Myocyte (in vitro differentiated cells): ENCODE results near the gene SLC12A5. TPM values are rescaled to one million over a fixed set of nuclear protein-coding genes. Genes with fewer than 3 reads are reported as not detected.
"Not testable (repeated sequence)": the region's sequence is repeated elsewhere in the genome, so short reads cannot be mapped to it uniquely, and the experiment has no call there.

Source experiments
- DNase-seq: peaks from one replicate; pipeline ENCODE4 v3.0.0-alpha.2; 2012; ENCODE audit warnings: low read depth
- total RNA-seq: library from RNA; depleted of rRNA; stranded (reverse); fragments of >200 nt; gene quantifications from 2 replicates; pipeline ENCODE4 v1.2.3, GENCODE V29; 2014

Gene SLC12A5
- total RNA-seq, 1 donor from 2014 or later, result not detected

DNA sequence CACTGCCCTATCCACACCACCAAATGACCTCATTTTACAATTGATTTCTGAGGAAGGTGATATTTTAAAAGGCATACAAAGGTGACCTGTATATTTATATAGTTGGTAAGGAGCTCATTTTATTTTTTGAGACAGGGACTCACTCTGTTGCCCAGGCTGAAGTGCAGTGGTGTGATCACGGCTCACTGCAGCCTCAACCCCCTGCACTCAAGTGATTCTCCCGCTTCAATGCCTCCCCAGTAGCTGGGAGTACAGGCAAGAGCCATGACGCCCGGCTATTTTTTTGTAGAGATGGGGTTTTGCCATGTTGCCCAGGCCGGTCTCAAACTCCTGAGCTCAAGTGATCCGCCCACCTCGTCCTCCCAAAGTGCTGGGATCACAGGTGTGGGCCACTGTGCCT lies 47.8 kb downstream of the SLC12A5 start:
- no peak for DNase-seq

DNA sequence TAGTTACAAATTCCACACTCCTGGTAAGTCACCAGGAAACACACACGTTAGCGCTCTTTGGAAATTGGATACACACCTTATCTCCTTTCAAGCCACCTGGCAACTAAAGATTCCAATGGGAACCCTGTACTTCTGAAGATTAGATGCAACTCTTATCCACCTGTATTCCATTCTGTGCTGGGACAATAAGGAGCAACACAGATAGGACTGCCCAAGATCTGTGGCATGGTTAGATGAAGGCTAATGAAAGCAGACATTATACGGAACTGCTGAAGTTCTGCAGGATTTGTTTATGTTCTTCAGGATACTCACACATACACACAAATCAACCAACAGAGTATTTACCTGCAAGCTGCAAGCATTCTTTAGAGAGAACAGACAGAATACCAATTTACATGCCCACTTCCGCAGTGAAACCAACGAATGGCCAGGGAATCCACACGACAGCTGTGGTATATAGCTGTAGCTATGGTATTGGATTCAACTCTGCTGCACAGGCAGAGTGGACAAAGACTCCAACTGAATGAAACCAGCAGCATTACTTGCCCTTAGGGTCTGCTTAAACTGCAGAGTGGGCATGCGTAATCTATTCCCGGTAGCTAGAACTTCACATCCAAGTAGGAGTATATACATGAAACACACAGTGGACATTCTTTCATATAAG lies 48.8 kb downstream of the SLC12A5 start:
- DNase-seq, result no peak

DNA sequence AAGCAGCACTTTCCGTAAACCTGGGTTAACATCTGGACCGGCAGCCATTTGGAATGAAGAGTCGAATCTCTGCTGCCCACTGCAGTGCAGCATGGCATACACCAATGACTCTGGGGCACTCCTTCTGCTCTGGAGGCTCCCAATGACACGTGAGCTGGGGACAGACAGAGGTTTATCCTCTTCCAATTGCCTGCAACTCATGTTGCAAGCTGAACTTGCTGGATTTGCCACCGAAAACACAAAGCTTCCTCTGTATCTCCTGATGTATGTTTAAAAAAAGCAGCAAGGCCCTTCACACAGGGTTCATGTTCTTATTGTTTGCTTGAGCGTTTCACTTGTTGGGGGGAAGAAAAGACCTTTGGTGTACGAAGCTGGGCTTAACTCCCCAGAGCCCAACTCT lies 49.9 kb downstream of the SLC12A5 start:
- DNase-seq, result no peak

DNA sequence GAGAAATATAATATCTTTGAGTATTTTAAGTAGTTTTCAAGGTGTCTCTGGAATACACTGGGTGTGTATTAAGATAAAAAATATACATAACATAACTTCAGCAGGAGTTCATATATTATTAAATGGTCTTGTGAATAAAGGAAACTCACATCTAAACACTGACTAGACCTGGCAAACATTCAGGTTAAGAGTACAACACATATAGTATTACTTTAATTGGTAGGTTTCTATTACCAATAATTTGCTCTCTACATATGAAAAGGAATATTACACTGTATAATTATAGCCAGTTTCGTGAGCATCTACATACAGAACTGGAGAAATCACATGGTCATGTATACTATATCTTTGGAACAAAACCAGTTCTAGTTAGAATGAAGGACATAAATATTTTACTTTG lies 52.1 kb downstream of the SLC12A5 start:
- no peak for DNase-seq

DNA sequence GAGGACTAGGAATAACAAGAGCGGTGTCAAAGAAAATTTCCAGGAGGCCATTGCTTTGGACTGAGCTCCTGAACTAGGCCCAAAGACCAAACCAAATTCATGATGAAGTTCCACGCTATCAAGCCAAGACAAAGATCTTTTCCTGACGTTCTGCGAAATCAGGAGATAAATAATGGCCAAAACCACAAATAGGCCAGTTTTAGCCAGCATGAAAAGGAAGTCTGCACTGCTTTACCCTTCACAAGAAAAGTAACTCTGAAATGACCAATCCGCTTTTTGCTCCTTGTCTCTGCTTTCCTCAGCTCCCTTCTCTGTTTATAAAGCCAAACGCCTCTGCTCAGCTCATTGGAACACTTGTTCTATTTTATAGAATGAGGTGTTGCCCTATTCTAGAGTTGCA lies 54.1 kb downstream of the SLC12A5 start:
- no peak for DNase-seq

DNA sequence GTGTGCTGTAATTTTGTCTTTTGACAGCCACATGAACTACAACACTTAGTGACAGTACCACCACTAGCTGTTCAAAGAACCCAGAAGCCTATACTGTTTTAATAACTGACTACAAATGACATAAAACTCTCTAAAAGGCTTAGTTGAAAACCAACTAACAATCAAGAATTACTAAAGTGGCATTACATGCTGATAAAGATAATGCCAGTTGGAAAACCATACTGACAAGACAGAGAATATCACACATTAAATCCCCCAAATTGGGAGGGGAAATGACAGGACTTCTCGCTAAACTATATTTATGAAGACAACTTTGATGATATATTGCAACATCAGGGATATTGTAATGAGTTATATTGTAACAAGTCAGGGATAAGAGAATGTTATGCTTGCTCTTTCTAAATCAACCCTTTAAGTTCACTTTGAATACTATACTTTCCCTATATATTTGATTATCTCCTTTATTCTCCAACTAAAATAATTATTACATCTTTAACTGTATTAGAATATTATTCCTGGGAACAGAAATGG lies 54.6 kb downstream of the SLC12A5 start:
- DNase-seq, result no peak

DNA sequence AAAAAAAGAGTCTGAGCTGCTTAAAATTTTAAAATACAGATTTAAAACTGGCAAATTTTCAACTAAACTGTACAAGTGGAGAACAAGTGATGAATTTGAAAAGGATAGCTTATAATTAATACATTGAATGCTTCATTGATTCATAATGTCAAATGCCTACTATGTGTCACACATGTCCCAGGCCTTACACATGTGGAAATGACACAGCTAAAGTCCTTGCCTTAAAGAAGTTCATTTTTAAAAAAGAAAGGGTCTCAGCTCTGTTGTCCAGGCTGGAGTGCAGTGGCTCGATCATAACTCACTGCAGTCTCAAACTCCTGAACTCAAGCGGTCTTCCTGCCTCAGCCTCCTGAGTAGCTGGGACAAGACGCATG lies 55.8 kb downstream of the SLC12A5 start:
- DNase-seq, result no peak

DNA sequence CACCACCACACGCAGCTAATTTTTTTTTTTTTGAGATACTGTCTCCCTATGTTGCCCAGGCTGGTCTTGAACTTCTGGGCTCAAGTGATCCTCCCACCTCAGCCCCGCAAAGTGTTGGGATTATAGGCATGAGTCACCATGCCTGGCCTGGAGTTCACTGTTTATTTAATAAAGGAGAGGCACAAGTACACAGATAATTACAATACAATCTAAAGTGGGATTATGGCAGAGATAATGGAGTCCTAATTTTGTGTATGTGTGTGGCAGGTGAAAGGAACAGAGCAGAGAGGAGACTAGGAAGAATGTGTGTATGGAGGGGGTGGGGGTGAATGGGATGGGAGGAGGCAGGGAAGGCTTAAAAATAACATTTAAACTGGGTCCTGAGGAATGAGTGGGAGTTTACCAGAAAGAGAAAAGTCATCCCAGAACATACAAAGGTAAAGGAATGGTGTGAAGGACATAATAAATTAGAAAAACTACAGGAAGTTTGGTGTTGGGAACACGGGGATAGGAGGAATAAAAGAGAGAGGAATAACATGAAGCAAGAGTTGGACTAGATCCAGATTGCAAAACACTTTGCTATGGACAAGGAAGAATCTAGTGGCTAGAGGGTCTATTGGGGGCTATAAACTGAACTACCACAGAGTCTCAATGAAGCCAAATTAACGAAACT lies 56.3 kb downstream of the SLC12A5 start:
- DNase-seq, result no peak

DNA sequence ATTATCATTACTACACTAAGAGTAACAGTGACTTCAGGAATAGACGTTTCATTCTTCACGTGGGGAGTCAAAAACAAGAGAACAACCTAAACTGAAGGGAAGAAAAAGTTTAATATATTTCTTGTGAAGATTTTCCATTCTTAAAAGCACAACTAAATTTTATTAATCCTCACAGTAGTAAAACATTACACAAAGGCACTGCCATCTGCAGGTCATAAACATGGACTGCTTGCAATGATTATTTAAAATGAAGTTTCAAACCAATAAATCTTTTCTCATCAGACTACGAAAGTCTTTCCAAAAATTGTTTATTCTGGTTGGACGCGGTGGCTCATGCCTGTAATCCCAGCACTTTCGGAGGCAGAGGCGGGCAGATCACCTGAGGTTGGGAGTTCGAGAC lies 58.1 kb downstream of the SLC12A5 start:
- DNase-seq, result no peak

DNA sequence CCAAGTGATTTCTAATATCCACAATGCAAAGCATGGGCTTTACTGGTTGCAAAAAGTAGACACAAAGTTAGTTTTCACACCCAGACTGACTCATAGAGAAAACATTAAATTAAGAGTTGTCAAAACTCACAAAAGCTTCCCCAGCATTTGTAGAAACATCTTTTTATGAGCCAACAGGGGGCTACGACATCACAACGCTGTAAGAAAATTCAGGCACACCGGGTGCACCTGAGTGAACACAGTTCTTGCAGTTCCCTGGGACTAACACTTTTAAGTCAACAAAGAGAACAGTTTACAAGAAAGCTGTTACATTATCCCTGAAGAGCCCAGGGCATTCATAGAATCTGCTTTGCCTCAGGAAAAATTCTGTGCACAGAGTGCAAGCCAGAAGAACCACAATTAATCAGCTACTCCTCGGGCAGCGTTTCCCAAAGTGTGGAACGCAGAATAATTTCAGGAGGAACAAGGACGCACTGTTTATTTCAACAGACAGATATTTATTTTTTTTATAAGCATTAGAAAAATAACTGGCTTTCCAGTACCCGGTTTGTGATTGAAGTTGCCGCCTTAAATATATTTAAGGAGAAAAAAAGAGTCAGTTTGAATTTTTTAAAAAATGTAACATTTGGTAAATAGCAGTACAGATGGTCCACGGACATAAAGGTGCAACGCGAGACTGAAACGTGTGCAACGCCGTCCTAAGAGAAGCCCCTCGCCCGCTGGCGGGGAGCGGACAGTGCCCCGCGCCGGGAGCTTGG lies 59.6 kb downstream of the SLC12A5 start:
- peak; percentile 32 for DNase-seq

DNA sequence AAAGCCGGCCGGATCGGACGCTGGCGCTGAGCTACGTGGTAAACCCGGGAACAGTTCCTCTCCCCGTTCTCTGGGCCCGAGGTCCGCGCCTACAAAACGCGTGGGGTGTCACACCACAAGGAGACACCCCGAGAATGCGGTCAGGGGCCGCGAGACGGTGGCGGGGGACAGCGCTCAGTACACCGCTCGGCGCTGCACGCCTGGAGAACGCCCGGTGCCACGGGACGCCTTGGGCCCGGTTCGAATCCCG lies 60.1 kb downstream of the SLC12A5 start:
- no peak for DNase-seq

DNA sequence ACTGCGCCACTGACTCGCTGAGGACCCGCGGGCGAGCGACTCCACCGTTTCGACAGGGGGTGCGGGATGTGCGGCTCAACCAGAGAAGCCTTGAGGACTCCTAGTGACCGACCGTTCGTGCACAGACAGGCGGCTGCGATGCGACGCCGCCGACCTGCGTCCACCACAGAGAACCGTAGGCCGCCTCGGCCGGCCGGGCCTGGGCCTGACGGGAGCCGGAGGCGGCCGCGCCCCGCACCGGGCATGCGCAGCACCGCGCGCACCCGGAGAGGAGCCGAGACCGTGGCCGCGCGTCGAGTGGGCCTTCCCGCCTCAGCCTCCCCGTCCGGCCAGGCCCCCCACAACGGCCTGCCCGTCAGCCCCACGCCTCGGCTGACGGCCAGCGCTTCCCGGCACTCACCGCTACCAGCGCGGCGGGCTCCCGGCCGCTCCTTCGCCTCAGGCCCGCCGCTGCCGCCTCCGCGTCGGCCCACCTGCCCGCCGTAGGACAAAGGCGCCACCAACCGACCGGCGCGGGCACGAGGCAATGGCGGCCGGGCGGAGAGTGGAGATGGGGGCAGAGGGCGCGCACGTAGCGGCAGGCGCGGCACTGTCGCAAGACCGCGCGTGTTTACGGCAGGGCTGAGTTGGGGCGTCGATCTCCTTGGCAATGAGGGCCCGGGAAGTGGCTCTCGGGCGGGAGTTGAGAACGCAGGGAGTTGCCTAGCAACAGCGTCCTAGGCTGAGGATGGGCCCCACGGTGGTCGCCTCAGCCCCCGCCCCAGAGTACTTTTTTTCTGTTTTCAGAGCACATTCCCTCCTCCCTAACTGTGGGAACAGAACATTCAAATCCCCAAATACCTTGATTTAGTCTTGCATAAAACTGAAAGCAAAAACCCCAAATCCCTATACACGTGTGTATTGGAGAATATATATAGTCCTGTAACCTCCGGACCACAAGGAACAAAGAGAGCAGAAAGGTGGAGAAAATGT lies 60.7 kb downstream of the SLC12A5 start, which contains the start of gene NCOA5:
Gene NCOA5, minus strand, starts transcription at position 546 of the 972 bp plus-strand sequence. CDS start 10,538 bp downstream, outside the sequence.
- peak; percentile 97 for DNase-seq

DNA sequence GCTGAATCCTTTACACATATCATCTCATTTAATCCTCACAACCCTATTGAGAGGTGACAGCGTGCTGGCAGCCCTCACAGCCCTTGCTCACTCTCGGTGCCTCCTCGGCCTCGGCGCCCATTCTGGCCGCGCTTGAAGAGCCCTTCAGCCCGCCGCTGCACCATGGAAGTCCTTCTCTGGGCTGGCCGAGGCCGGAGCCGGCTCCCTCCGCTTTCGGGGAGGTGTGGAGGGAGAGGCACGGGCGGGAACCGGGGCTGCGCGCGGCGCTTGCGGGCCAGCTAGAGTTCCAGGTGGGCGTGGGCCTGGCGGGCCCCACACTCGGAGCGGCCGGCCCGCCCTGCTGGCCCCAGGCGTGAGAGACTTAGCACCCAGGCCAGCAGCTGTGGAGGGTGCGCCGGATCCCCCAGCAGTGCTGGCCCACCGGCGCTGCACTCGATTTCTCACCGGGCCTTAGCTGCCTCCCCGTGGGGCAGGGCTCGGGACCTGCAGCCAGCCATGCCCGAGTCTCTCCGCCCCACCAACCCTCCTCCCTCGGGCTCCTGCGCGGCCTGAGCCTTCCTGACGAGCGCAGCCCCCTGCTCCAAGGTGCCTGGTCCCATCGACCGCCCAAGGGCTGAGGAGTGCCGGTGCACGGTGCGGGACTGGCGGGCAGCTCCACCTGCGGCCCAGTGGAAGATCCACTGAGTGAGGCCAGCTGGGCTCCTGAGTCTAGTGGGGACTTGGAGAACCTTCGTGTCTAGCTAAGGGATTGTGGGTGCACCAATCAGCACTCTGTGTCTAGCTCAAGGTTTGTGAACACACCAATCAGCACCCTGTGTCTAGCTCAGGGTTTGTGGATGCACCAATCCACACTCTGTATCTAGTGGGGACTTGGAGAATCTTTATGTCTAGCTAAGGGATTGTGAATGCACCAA lies 62.9 kb downstream of the SLC12A5 start:
- not testable (repeated sequence) for DNase-seq

DNA sequence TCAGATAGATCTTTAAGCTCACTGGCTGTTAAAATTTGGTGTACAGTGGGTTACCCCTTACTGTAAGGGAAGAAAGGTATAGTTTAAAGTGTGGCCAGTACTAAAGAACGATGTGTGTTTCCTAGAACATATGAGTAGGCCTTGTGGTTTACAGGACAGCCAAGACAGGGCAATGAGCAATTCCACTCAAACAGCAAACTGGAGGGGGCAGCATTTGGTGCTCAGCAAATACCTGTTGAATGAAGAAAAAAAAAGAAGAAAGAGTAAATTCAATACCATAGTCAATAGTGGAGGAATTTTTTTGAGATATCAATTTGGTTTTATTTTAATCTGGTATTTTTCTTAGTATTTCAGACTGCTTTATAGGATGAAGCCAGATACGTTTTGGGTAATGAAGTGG lies 64.5 kb downstream of the SLC12A5 start:
- DNase-seq, result no peak

DNA sequence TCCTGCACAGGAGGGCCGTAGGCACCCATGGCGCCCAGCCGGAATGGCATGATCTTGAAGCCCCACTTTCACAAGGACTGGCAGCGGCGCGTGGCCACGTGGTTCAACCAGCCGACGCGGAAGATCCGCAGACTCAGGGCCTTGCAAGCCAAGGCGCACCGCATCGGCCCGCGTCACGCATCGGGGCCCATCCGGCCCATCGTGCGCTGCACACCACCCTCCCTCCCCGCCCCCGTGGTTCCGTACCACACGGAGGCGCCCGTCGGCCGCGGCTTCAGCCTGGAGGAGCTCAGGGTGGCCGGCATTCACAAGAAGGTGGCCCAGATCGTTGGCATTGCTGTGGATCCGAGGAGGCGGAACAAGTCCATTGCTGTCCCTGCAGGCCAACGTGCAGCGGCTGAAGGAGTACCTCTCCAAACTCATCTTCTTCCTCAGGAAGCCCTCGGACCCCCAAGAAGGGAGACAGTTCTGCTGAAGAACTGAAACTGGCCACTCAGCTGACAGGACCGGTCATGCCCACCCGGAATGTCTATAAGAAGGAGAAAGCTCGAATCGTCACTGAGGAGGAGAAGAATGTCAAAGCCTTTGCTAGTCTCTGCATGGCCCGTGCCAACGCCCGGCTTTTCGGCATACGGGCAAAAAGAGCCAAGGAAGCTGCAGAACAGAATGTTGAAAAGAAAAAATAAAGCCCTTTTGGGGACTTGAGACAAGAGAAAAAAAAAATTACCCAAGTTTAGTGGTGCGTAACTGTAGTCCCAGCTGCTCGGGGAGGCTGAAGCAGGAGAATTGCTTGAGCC lies 70.7 kb downstream of the SLC12A5 start:
- no peak for DNase-seq

DNA sequence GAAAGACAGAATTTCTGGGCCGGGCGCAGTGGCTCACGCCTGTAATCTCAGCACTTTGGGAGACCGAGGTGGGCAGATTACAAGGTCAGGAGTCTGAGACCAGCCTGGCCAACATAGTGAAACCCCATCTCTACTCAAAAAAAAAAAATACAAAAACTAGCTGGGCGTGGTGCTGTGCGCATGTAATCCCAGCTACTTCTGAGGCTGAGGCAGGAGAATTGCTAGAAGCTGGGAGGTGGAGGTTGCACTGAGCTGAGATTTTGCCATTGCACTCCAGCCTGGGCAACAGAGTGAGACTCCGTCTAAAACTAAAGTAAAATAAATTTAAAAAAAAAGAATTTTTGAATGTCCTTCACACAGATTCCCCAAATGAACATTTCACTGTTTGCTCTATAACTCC lies 71.4 kb downstream of the SLC12A5 start:
- DNase-seq, result not testable (repeated sequence)

DNA sequence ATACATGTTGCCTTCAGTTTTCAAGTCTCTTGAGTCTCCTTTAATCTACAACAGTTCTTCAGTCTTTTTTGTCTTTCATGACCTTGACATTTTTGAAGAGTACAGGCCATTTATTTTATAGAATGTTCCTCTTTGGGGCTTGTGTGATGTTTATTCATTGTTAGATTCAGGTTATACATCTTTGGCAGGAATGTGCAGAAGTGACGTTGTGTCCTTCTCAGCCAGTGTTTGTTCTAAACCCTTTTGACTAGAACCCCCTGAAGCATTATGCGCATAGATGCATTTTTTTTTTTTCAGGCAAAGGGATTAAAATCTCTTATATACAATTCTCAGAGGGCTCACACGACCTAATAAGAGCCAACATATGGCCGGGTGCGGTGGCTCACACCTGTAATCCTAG lies 72.0 kb downstream of the SLC12A5 start:
- no peak for DNase-seq

DNA sequence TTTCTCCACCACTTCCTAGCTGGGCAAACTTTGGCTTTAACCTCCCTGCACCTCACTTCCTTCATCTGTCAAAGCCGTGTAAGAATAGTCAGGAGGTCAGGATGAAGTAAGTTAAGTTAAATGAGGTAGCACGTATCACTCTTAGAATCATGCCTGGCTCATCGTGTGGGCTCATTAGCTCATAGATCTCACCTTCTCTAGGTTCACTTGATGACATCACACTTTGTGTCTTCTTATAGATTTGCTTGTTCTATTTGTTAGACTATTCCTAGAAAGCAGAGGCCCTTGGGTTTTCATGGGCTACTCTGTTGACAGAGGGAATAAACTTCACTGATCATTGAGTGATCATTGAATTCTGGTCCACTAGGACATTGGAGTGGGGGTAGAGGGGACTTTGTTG lies 72.9 kb downstream of the SLC12A5 start:
- DNase-seq, result no peak

DNA sequence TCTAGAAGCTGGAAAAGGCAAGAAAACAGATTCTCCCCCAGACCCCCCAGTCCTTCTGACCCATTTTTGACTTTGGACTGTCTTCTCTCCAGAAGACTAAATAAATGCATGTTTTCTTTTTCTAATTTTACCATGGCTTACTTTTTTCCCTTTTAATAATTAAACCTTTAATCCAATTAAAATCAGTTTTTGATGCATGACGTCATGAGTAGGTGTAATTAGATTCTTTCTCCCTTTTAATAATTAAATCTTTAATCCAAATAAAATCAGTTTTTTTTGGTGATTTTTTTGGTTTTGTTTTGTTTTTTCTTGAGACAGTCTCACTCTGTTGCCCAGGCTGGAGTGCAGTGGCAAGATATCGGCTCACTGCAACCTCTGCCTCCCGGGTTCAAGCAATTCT lies 73.9 kb downstream of the SLC12A5 start:
- DNase-seq, result no peak
